ENCODE data around the gene USP4.
"Not testable (repeated sequence)": the region's sequence is repeated elsewhere in the genome, so short reads cannot be mapped to it uniquely, and the experiment has no call there.

The USP4 gene

GRCh38 chr3:49346797-49347251, 7.0 kb upstream of the USP4 start:
- Histone ChIP-seq H3K4me3 (ENCODE audit: low read length) (no peak overlapping the region), H3K9ac (ENCODE audit: low read length) (no peak overlapping the region), H3K36me3 (ENCODE audit: control insufficient read depth, low read depth, low read length) (no peaks in the 10 kb centered on the region), H3K9me3 (ENCODE audit: control insufficient read depth, low read depth, low read length) (no peaks in the 10 kb centered on the region), H3K27ac (ENCODE audit: low read length) (no peak overlapping the region), H3K27me3 (ENCODE audit: control insufficient read depth, insufficient read depth, low read length) (no peaks in the 10 kb centered on the region), H3K4me1 (ENCODE audit: control insufficient read depth, low read depth, low read length) (no peaks in the 10 kb centered on the region)

- H3K4me1 ChIP-seq (ENCODE audit: control insufficient read depth, low read depth, low read length) = peaks cover 10% of the 10 kb centered on the region
- H3K27ac ChIP-seq (ENCODE audit: low read length) = no peak overlapping the region
- H3K9me3 ChIP-seq (ENCODE audit: control insufficient read depth, low read depth, low read length) = no peaks in the 10 kb centered on the region
- H3K9ac ChIP-seq (ENCODE audit: low read length) = no peak overlapping the region
- H3K4me3 ChIP-seq (ENCODE audit: low read length) = no peak overlapping the region
- no peaks in the 10 kb centered on the region for H3K27me3 ChIP-seq (ENCODE audit: control insufficient read depth, insufficient read depth, low read length)
- no peaks in the 10 kb centered on the region for H3K36me3 ChIP-seq (ENCODE audit: control insufficient read depth, low read depth, low read length)
These were observed 3.3 kb upstream of the USP4 start for GRCh38 chr3:49343163-49343562.

GRCh38 chr3:49341996-49342395, 2.1 kb upstream of the USP4 start:
- Histone ChIP-seq H3K27me3 (ENCODE audit: control insufficient read depth, insufficient read depth, low read length) (no peaks in the 10 kb centered on the region), H3K9me3 (ENCODE audit: control insufficient read depth, low read depth, low read length) (no peaks in the 10 kb centered on the region), H3K36me3 (ENCODE audit: control insufficient read depth, low read depth, low read length) (no peaks in the 10 kb centered on the region), H3K27ac (ENCODE audit: low read length) (no peak overlapping the region), H3K4me1 (ENCODE audit: control insufficient read depth, low read depth, low read length) (peaks cover 10% of the 10 kb centered on the region), H3K4me3 (ENCODE audit: low read length) (no peak overlapping the region), H3K9ac (ENCODE audit: low read length) (no peak overlapping the region)

- H3K9me3 ChIP-seq (ENCODE audit: control insufficient read depth, low read depth, low read length) = no peaks in the 10 kb centered on the region
- peaks cover 10% of the 10 kb centered on the region for H3K4me1 ChIP-seq (ENCODE audit: control insufficient read depth, low read depth, low read length)
- H3K27me3 ChIP-seq (ENCODE audit: control insufficient read depth, insufficient read depth, low read length) = no peaks in the 10 kb centered on the region
These were observed 292 bp downstream of the USP4 start for GRCh38 chr3:49339581-49339940.

GRCh38 chr3:49333916-49334633, 5.8 kb downstream of the USP4 start:
- Histone ChIP-seq H3K4me3 (ENCODE audit: low read length) (no peak overlapping the region), H3K36me3 (ENCODE audit: control insufficient read depth, low read depth, low read length) (peaks cover 29% of the 10 kb centered on the region), H3K27ac (ENCODE audit: low read length) (no peak overlapping the region)

More at GRCh38 chr3:49339581-49339940, 292 bp downstream of the USP4 start:
- Histone ChIP-seq H3K4me3 (ENCODE audit: low read length) (peak overlapping the region; percentile 81), H3K36me3 (ENCODE audit: control insufficient read depth, low read depth, low read length) (peaks cover 10% of the 10 kb centered on the region), H3K27ac (ENCODE audit: low read length) (no peak overlapping the region), H3K9ac (ENCODE audit: low read length) (peak overlapping the region; percentile 76)

GRCh38 chr3:49333091-49333490, 6.8 kb downstream of the USP4 start:
- H3K27ac ChIP-seq (ENCODE audit: low read length) = no peak overlapping the region
- no peak overlapping the region for H3K9ac ChIP-seq (ENCODE audit: low read length)
- H3K4me3 ChIP-seq (ENCODE audit: low read length) = no peak overlapping the region
- H3K36me3 ChIP-seq (ENCODE audit: control insufficient read depth, low read depth, low read length) = peaks cover 29% of the 10 kb centered on the region
- H3K4me1 ChIP-seq (ENCODE audit: control insufficient read depth, low read depth, low read length) = no peaks in the 10 kb centered on the region
- H3K9me3 ChIP-seq (ENCODE audit: control insufficient read depth, low read depth, low read length) = no peaks in the 10 kb centered on the region
- no peaks in the 10 kb centered on the region for H3K27me3 ChIP-seq (ENCODE audit: control insufficient read depth, insufficient read depth, low read length)

More at GRCh38 chr3:49333916-49334633, 5.8 kb downstream of the USP4 start:
- Histone ChIP-seq H3K4me1 (ENCODE audit: control insufficient read depth, low read depth, low read length) (peaks cover 1% of the 10 kb centered on the region), H3K27me3 (ENCODE audit: control insufficient read depth, insufficient read depth, low read length) (no peaks in the 10 kb centered on the region), H3K9ac (ENCODE audit: low read length) (no peak overlapping the region), H3K9me3 (ENCODE audit: control insufficient read depth, low read depth, low read length) (no peaks in the 10 kb centered on the region)

GRCh38 chr3:49329186-49329585, 10.7 kb downstream of the USP4 start:
- no peak overlapping the region for H3K27ac ChIP-seq (ENCODE audit: low read length)
- no peak overlapping the region for H3K4me3 ChIP-seq (ENCODE audit: low read length)
- no peaks in the 10 kb centered on the region for H3K9me3 ChIP-seq (ENCODE audit: control insufficient read depth, low read depth, low read length)
- H3K4me1 ChIP-seq (ENCODE audit: control insufficient read depth, low read depth, low read length) = no peaks in the 10 kb centered on the region
- H3K36me3 ChIP-seq (ENCODE audit: control insufficient read depth, low read depth, low read length) = peaks cover 31% of the 10 kb centered on the region
- no peak overlapping the region for H3K9ac ChIP-seq (ENCODE audit: low read length)
- H3K27me3 ChIP-seq (ENCODE audit: control insufficient read depth, insufficient read depth, low read length) = no peaks in the 10 kb centered on the region

- not testable (repeated sequence) for H3K9me3 ChIP-seq (ENCODE audit: control insufficient read depth, low read depth, low read length); H3K4me3 ChIP-seq (ENCODE audit: low read length); H3K9ac ChIP-seq (ENCODE audit: low read length); H3K27ac ChIP-seq (ENCODE audit: low read length); H3K27me3 ChIP-seq (ENCODE audit: control insufficient read depth, insufficient read depth, low read length); H3K4me1 ChIP-seq (ENCODE audit: control insufficient read depth, low read depth, low read length)
- H3K36me3 ChIP-seq (ENCODE audit: control insufficient read depth, low read depth, low read length) = peaks cover 31% of the 10 kb centered on the region
These were observed 11.5 kb downstream of the USP4 start for GRCh38 chr3:49328350-49328749.

- H3K9ac ChIP-seq (ENCODE audit: low read length) = no peak overlapping the region
- no peaks in the 10 kb centered on the region for H3K27me3 ChIP-seq (ENCODE audit: control insufficient read depth, insufficient read depth, low read length)
- no peaks in the 10 kb centered on the region for H3K9me3 ChIP-seq (ENCODE audit: control insufficient read depth, low read depth, low read length)
- no peak overlapping the region for H3K27ac ChIP-seq (ENCODE audit: low read length)
- H3K4me1 ChIP-seq (ENCODE audit: control insufficient read depth, low read depth, low read length) = no peaks in the 10 kb centered on the region
- H3K4me3 ChIP-seq (ENCODE audit: low read length) = no peak overlapping the region
- peaks cover 26% of the 10 kb centered on the region for H3K36me3 ChIP-seq (ENCODE audit: control insufficient read depth, low read depth, low read length)
These were observed 12.4 kb downstream of the USP4 start for GRCh38 chr3:49327485-49327884.

- no peak overlapping the region for H3K4me3 ChIP-seq (ENCODE audit: low read length)
- no peak overlapping the region for H3K9ac ChIP-seq (ENCODE audit: low read length)
- H3K9me3 ChIP-seq (ENCODE audit: control insufficient read depth, low read depth, low read length) = no peaks in the 10 kb centered on the region
- H3K27me3 ChIP-seq (ENCODE audit: control insufficient read depth, insufficient read depth, low read length) = no peaks in the 10 kb centered on the region
- no peaks in the 10 kb centered on the region for H3K4me1 ChIP-seq (ENCODE audit: control insufficient read depth, low read depth, low read length)
- peaks cover 40% of the 10 kb centered on the region for H3K36me3 ChIP-seq (ENCODE audit: control insufficient read depth, low read depth, low read length)
- no peak overlapping the region for H3K27ac ChIP-seq (ENCODE audit: low read length)
These were observed 15.1 kb downstream of the USP4 start for GRCh38 chr3:49324768-49325167.

GRCh38 chr3:49316696-49317457, 23.0 kb downstream of the USP4 start:
- Histone ChIP-seq H3K4me3 (ENCODE audit: low read length) (no peak overlapping the region), H3K4me1 (ENCODE audit: control insufficient read depth, low read depth, low read length) (no peaks in the 10 kb centered on the region), H3K9me3 (ENCODE audit: control insufficient read depth, low read depth, low read length) (no peaks in the 10 kb centered on the region), H3K9ac (ENCODE audit: low read length) (no peak overlapping the region), H3K27me3 (ENCODE audit: control insufficient read depth, insufficient read depth, low read length) (no peaks in the 10 kb centered on the region), H3K36me3 (ENCODE audit: control insufficient read depth, low read depth, low read length) (peaks cover 15% of the 10 kb centered on the region), H3K27ac (ENCODE audit: low read length) (no peak overlapping the region)
